RWPE1 (cell line): ENCODE results near the gene AEN.

ENCODE experiments used
- CTCF ChIA-PET: fragments of 350-600 bp; sonication (Branson Sonifier 250); formaldehyde crosslinking; extraction: SDS; loops from one replicate; lab custom pipeline; 2021; lab: Yijun Ruan, JAX
- POLR2A ChIA-PET: fragments of 400-600 bp; formaldehyde crosslinking; extraction: SDS; loops from one replicate; lab custom pipeline; 2020; ENCODE audit warnings: antibody characterized with exemption; ENCODE audit not compliant: low non-redundant PET; lab: Yijun Ruan, JAX
- DNase-seq: peaks from one replicate; pipeline ENCODE4 v3.0.0; 2012; ENCODE audit warnings: low spot score
- H3K27ac ChIP-seq: fragments of 450-650 bp; 2 replicates; pipeline ENCODE4 v1.5.1; 2017
- TF ChIP-seq, protein P1 (sequence below): fragments of 450-650 bp; conservative IDR thresholded peaks from 2 replicates; pipeline ENCODE4 v1.5.1; 2017; ENCODE audit warnings: low read depth, mild to moderate bottlenecking

Gene AEN

DNA sequence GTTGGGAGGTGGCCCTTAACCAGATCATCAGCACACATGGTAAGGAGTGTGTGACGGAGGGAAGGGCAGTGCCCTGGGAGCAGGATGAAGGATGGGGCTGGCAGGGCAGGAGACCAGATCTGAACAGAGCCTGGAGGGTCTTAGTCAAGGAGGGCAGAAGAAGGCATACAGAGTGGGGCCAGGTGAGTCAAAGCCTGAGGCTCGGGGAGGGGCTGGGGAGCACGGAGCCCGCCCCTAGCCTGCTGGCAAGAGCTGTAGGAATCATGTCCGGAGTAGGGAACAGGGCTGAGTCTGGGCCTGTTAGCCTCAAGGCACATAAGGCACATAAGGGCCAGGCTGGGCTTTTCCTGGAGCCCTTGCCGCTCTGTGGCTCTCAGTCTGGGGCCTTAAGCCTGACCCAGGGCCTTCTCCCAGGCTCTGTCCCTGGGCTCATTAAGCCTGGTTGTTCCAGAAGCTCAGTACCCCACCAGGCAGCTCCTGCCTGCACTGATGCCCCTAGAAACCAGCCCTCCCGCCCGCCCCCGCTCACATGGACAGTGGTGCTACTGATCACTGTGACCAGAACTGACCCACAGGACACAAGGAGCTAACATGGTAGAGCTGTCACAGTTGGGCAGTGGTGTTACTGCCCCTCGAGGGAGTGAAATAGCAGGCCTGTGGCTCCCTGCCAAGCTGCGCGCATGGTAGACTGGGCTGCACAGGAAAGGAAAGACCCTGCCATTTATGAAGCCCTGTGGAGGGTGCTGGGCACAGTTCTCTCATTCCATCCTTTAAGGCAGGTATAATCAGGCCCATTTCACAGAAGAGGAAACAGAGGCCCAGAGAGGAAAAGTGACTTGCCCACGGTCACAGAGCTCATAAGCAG, 32.3 kb downstream of the AEN start:
- ChIA-PET CTCF (interaction anchor here (1.2 kb wide), 1 partner anchor 181 kb away, joined by 3 read pairs; no protein-coding TSS in a partner anchor), POLR2A (no interaction called here)
- H3K27ac ChIP-seq = peak overlapping the region; percentile 80
- peak; percentile 51 for DNase-seq
- TF ChIP-seq, protein P1, sequence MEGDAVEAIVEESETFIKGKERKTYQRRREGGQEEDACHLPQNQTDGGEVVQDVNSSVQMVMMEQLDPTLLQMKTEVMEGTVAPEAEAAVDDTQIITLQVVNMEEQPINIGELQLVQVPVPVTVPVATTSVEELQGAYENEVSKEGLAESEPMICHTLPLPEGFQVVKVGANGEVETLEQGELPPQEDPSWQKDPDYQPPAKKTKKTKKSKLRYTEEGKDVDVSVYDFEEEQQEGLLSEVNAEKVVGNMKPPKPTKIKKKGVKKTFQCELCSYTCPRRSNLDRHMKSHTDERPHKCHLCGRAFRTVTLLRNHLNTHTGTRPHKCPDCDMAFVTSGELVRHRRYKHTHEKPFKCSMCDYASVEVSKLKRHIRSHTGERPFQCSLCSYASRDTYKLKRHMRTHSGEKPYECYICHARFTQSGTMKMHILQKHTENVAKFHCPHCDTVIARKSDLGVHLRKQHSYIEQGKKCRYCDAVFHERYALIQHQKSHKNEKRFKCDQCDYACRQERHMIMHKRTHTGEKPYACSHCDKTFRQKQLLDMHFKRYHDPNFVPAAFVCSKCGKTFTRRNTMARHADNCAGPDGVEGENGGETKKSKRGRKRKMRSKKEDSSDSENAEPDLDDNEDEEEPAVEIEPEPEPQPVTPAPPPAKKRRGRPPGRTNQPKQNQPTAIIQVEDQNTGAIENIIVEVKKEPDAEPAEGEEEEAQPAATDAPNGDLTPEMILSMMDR = no peak

DNA sequence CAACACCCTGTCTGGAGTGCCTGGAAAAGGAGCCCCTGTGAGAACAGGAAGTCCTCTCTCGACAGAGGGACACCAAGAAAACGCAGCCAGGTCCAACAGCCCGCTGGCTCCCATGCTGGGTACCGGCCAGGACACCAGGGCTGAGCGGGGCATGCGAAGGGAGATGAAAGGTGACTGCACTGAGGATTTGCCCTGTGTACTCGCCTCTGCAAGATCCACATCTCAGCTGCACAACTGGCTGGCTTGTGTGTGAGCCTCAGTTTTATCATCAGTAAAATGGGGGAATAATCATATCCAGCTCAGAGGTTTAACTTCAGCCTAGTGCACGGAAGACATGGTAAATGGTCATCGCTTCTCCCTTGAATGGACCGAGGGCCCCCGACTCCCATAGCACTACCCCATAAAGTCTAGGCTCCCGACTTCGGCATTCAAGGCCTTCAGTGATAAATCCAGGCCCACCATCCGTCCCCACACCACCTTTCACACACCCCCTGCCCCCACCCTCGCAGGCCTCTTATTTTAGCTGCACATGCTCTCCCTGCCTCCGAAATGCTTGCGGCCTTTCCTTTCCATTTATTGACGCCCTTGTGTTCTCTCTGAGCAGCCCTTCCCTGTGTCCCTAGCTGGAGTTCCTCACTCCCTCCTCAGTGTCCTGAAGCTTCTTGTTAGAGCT, 33.4 kb downstream of the AEN start:
- CTCF ChIA-PET = interaction anchor here (0.6 kb wide), 1 partner anchor 50 kb away, joined by 3 read pairs; no protein-coding TSS in a partner anchor
- DNase-seq = no peak
- no peak overlapping the region for H3K27ac ChIP-seq
- POLR2A ChIA-PET = no interaction called here
- TF ChIP-seq, protein P1 = no peak

DNA sequence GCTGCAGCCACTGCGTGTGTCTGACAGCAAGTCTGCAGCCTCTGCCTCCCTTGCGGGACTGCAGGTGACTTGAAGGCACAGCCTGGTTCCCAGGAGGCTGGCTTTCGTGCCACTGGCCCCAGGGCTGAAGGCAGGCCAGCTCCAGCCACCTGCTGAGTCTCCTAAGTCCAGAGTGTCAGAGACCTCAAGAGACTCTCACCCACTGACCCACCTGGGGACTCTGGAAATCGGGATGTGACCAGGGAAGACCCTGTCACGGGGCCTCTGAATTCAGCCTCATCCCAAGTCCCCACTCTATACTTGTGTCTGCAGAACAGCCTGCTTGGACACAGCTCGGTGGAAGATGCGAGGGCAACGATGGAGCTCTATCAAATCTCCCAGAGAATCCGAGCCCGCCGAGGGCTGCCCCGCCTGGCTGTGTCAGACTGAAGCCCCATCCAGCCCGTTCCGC, 34.0 kb downstream of the AEN start:
- TF ChIP-seq, protein P1 = no peak
- POLR2A ChIA-PET = no interaction called here
- CTCF ChIA-PET = interaction anchor here (0.6 kb wide), 1 partner anchor 227 kb away, joined by 3 read pairs; no protein-coding TSS in a partner anchor
- no peak for DNase-seq
- no peak overlapping the region for H3K27ac ChIP-seq

- no peak for DNase-seq
- CTCF ChIA-PET = interaction anchor here (0.6 to 2.5 kb wide), 6 partner anchors 42 to 348 kb away, joined by 3 to 15 read pairs (median 4); no protein-coding TSS in a partner anchor
- TF ChIP-seq, protein P1 = no peak
These were observed 34.8 kb downstream of the AEN start for GRCh38 chr15:88655800-88656488.

DNA sequence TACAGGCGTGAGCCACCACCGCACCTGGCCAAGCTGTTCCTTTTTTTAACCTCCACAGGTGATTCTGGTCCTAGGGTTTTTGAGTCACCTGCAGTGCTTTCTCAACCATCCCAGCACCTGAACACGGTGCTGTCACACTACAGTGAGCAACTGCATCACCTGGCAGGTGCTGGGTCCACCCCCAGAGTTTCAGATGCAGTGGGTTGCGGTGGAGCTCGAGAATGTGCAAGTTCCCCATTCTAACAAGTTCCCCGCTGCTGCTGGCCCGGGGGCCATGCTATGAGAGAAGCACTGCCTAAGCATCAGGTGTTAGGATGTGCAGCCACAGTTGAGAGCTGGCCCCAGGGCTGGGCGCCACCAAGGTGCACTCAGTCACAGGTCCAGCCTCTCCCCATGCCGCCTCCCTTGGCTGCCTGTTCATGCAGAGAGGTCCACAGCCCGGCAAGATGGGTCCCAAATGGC, 35.7 kb downstream of the AEN start:
- ChIA-PET CTCF (interaction anchor here (0.6 to 2.5 kb wide), 13 partner anchors 27 to 255 kb away, joined by 3 to 17 read pairs (median 4); partner anchors contain the start of gene ACAN), POLR2A (no interaction called here)
- TF ChIP-seq, protein P1 = no peak
- H3K27ac ChIP-seq = no peak overlapping the region
- DNase-seq = no peak

More at GRCh38 chr15:88655800-88656488, 34.8 kb downstream of the AEN start:
- no peak overlapping the region for H3K27ac ChIP-seq
- POLR2A ChIA-PET = no interaction called here
